Body of pancreas (tissue), 4 donors: Measurements from ENCODE around the gene NOD2. TPM values are rescaled to one million over a fixed set of nuclear protein-coding genes. Genes with fewer than 3 reads are reported as not detected.

Experiments
- ATAC-seq: fragments of 150-250 bp; one replicate; pipeline ENCODE4 v1.9.1; 2016
- DNase-seq, 4 donors: peaks; one replicate each; pipeline ENCODE4 v3.0.0-alpha.2; 2019
- H3K27ac ChIP-seq, 4 donors: fragments of 200-600 bp; sonication (generic); 1 replicate in 3 of 4; 2 replicates in 1 of 4; pipeline versions ENCODE4 v1.5.1 to v1.6.1; 2016 to 2019; ENCODE audit warnings: mild to moderate bottlenecking in 1 of 4, mixed read lengths in 1 of 4, moderate library complexity in 1 of 4
- H3K27me3 ChIP-seq, 2 donors: fragments of 200-600 bp; sonication (generic); one replicate each; pipeline ENCODE4 v1.6.0; 2016; ENCODE audit warnings: mild to moderate bottlenecking in 1 of 2
- H3K36me3 ChIP-seq, 2 donors: fragments of 200-600 bp; sonication (generic); replicated peaks in 1 of 2; 2 replicates each; pipeline ENCODE4 v1.5.1; 2016; ENCODE audit warnings: low read depth in 2 of 2; ENCODE audit not compliant: insufficient read depth in 1 of 2
- H3K4me1 ChIP-seq: fragments of 200-600 bp; sonication (generic); one replicate; pipeline ENCODE4 v1.6.0; 2016
- H3K4me3 ChIP-seq, 2 donors: fragments of 200-600 bp; sonication (generic); 1 replicate in 1 of 2; 2 replicates in 1 of 2; pipeline ENCODE4 v1.5.1; 2016 to 2019
- H3K9me3 ChIP-seq, 3 donors: fragments of 200-600 bp; sonication (generic); 1 replicate in 2 of 3; 2 replicates in 1 of 3; pipeline ENCODE4 v1.5.1; 2016
- POLR2A ChIP-seq, 3 donors: fragments of 450-650 bp; IDR thresholded peaks; one replicate each; pipeline ENCODE4 v1.6.1; 2016; ENCODE audit warnings: antibody characterized with exemption in 3 of 3, mild to moderate bottlenecking in 2 of 3
- WGBS, 2 donors: methylation state at CpG; one replicate each; pipeline ENCODE4 v1.1.5; 2017; 5-methylcytosine and 5-hydroxymethylcytosine counted together
- intact Hi-C: fragments of 100-400 bp; cut with DNase I; formaldehyde crosslinking; loops from one replicate; pipeline ENCODE4 v1.15.1; 2023
- total RNA-seq, 2 donors: library from RNA; depleted of rRNA; stranded (reverse); fragments of >200 nt; gene quantifications; one replicate each; pipeline ENCODE4 v1.1.0, GENCODE V29; 2016
- TF ChIP-seq, protein P1 (sequence below), 7 experiments: fragments of 450-650 bp in 4 of 7; fragments of 200-600 bp in 3 of 7; sonication (generic) in 3 of 7; IDR thresholded peaks; one replicate each; pipeline ENCODE4 v1.5.1; 2016 to 2019; ENCODE audit warnings: antibody characterized with exemption in 7 of 7

Gene NOD2
- total RNA-seq, 2 donors from 2014 or later: 0.33 to 1.8 TPM

DNA sequence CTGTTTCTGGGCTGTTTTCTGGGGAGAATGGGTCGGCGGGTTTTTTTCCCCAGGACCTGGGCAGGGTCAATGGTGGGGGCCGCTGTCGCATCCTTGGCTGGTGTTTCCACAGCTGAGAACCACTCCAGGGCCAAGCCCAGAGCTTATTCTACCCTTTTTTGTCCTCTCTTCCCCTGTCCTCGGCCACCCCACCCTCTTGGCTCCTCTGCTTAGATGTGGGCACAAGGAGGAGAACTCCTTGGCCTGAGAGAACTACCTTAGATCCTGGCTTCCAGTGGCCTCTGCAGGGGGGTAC lies 4.0 kb downstream of the NOD2 start:
- no peaks in the 10 kb centered on the region for H3K36me3 ChIP-seq
- ATAC-seq (no peak), DNase-seq (no peak)
- no peak for TF ChIP-seq POLR2A (IDR thresholded peaks at IDR 0.05)
- TF ChIP-seq, protein P1, sequence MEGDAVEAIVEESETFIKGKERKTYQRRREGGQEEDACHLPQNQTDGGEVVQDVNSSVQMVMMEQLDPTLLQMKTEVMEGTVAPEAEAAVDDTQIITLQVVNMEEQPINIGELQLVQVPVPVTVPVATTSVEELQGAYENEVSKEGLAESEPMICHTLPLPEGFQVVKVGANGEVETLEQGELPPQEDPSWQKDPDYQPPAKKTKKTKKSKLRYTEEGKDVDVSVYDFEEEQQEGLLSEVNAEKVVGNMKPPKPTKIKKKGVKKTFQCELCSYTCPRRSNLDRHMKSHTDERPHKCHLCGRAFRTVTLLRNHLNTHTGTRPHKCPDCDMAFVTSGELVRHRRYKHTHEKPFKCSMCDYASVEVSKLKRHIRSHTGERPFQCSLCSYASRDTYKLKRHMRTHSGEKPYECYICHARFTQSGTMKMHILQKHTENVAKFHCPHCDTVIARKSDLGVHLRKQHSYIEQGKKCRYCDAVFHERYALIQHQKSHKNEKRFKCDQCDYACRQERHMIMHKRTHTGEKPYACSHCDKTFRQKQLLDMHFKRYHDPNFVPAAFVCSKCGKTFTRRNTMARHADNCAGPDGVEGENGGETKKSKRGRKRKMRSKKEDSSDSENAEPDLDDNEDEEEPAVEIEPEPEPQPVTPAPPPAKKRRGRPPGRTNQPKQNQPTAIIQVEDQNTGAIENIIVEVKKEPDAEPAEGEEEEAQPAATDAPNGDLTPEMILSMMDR (IDR thresholded peaks at IDR 0.05): no peak
- H3K4me1 ChIP-seq: peaks cover 27% of the 10 kb centered on the region
- intact Hi-C loops: no loop called here
- H3K27me3 ChIP-seq: peaks cover 0 to 6% of the 10 kb centered on the region in 2 donors
- H3K27ac ChIP-seq: peak overlapping the region in 2 of 4 donors; percentile 44
- no peak overlapping the region for H3K4me3 ChIP-seq
- WGBS, 2 donors: 88 to 98% methylated on average over 5 of the region's 5 CpGs
- H3K9me3 ChIP-seq: no peaks in the 10 kb centered on the region

DNA sequence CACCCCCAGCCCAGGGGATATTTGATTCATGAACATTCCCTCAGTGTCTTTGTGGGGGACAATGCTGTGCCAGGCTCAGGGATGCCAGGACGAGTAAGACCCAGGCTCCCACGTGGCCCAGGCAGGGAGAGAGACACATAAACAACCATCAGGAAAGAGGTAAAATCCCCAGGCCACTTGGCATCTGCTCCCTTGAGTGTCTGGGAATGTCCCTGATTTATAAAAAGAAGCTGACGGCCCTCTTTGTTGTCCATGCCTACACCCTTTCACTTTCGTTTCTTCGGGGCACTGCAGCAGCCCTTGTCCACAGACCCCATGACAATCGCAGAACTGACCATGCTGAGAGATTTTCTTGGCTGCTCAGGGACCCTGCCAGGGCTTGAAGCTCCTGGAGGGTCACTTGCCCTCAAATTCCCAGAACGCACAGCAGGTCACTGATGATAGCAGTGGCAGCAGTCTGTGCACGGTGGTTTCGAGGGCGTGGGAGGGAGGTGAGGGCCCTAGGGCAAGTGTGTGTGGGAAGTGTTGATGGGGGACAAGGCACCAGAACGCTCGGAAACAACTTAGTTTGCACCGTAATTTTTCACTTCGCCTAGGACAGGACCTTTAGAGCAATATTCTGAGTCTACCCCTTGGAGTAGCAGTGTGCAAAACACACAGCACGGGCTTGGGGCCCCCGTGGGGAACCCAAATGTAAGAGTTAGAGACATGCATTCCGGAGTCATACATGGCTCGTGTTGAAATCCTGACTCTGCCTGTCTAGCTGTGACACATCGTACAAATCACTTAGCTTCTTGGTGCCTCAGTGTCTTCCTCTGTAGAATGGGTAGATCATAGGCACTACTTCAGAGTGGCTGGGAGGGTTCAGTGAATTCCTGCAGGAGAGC lies 4.7 kb downstream of the NOD2 start:
- Histone ChIP-seq H3K4me1 (peaks cover 27% of the 10 kb centered on the region), H3K27ac (peak overlapping the region in 2 of 4 donors; percentile 15 to 44), H3K9me3 (no peaks in the 10 kb centered on the region), H3K36me3 (no peaks in the 10 kb centered on the region), H3K4me3 (no peak overlapping the region), H3K27me3 (peaks cover 0 to 6% of the 10 kb centered on the region in 2 donors)
- intact Hi-C loops: no loop called here
- TF ChIP-seq, protein P1 (IDR thresholded peaks at IDR 0.05): no peak
- TF ChIP-seq POLR2A (IDR thresholded peaks at IDR 0.05): no peak
- WGBS, 2 donors: 54 to 55% methylated on average over 19 of the region's 19 CpGs
- ATAC-seq (peak; percentile 68), DNase-seq (peak in 1 of 4 donors; percentile 52)

DNA sequence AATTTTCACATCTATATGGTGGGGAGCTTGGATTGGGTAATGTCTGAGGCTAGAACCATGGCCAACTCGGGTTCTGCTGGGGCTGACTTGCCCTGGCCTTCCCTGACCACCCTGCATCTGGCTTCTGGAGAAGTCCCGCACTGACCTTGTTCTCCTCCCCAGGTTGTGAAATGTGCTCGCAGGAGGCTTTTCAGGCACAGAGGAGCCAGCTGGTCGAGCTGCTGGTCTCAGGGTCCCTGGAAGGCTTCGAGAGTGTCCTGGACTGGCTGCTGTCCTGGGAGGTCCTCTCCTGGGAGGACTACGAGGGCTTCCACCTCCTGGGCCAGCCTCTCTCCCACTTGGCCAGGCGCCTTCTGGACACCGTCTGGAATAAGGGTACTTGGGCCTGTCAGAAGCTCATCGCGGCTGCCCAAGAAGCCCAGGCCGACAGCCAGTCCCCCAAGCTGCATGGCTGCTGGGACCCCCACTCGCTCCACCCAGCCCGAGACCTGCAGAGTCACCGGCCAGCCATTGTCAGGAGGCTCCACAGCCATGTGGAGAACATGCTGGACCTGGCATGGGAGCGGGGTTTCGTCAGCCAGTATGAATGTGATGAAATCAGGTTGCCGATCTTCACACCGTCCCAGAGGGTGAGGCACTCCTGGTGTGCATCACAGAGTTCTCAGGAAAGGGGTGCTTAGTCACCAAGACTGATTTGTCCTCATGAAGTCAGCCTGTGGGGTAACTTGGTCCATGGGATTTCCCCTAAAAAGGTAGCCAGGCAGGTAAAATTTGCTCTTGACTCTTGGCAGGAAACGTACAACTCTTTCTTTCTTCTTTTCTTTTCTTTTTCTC lies 6.1 kb downstream of the NOD2 start:
- Histone ChIP-seq H3K27ac (no peak overlapping the region), H3K4me3 (no peak overlapping the region), H3K36me3 (no peaks in the 10 kb centered on the region), H3K4me1 (peaks cover 23% of the 10 kb centered on the region), H3K27me3 (no peaks in the 10 kb centered on the region), H3K9me3 (peaks cover 0 to 8% (median 0%) of the 10 kb centered on the region in 3 donors)
- TF ChIP-seq, protein P1 (IDR thresholded peaks at IDR 0.05): no peak
- TF ChIP-seq POLR2A (IDR thresholded peaks at IDR 0.05): no peak
- WGBS, 2 donors: 67 to 79% methylated on average over 8 to 19 of the region's 19 CpGs
- DNase-seq (no peak), ATAC-seq (no peak)
- intact Hi-C loops: no loop called here

DNA sequence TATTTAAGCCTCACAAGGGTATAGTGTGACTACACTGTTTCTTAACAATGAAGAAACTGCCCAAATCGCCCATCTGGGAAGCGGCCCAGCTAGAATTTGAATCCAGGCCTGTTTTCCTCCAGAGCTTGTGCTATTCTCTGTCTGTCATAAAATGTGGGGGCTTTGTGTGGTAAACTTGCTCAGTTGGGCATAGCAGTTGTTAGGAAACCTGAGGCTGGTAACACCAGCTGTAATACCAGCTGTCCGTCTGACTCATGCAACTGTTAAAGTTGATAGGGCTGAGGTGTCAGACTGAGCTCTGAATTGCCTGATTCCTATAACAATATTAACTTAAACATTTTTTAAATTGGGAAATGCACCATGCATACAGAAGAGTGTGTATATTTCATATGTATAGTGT lies 9.3 kb downstream of the NOD2 start:
- no peak overlapping the region for H3K27ac ChIP-seq
- TF ChIP-seq POLR2A (IDR thresholded peaks at IDR 0.05): no peak
- TF ChIP-seq, protein P1 (IDR thresholded peaks at IDR 0.05): no peak
- no peak overlapping the region for H3K4me3 ChIP-seq
- DNase-seq: no peak
- ATAC-seq: no peak
- peaks cover 6% of the 10 kb centered on the region for H3K4me1 ChIP-seq
- no peaks in the 10 kb centered on the region for H3K36me3 ChIP-seq
- intact Hi-C loops: no loop called here
- no peaks in the 10 kb centered on the region for H3K27me3 ChIP-seq
- H3K9me3 ChIP-seq: peaks cover 0 to 14% (median 0%) of the 10 kb centered on the region in 3 donors
- WGBS, 2 donors: 83 to 94% methylated on average over 3 of the region's 3 CpGs
